Measurements from ENCODE around the gene DENND10.

DENND10 gene

GRCh38 chr10:119078422-119079179, 25.3 kb upstream of the DENND10 start:
- H4K20me1 ChIP-seq (ENCODE audit: insufficient read depth, low read length), result peaks cover 62% of the 10 kb centered on the region
- H3K4me1 ChIP-seq (ENCODE audit: low read length), result peaks cover 17% of the 10 kb centered on the region
- H3K4me3 ChIP-seq (ENCODE audit: low read length), result peak overlapping the region; percentile 92
- peaks cover 4% of the 10 kb centered on the region for H3K36me3 ChIP-seq (replicated peaks; ENCODE audit: insufficient read depth, low read length)
- no peak for TF ChIP-seq CTCF (IDR thresholded peaks at IDR 0.05; ENCODE audit: low read length)
- TF ChIP-seq EZH2 (optimal IDR thresholded peaks at IDR 0.05; ENCODE audit: low read depth, low read length), result no peak
- no peak for TF ChIP-seq EZH2phosphoT487 (IDR thresholded peaks at IDR 0.05; ENCODE audit: low read length)
- H3K9ac ChIP-seq (ENCODE audit: low read length), result peak overlapping the region; percentile 98
- no peak overlapping the region for H2AFZ ChIP-seq (ENCODE audit: low read length)
- no peaks in the 10 kb centered on the region for H3K9me3 ChIP-seq (replicated peaks; ENCODE audit: insufficient read depth, low read length)
- H3F3A ChIP-seq (ENCODE audit: insufficient read depth, low read length), result peaks cover 8% of the 10 kb centered on the region; the same call in 1 of the 2 replicates
- no peaks in the 10 kb centered on the region for H3K27me3 ChIP-seq (replicated peaks; ENCODE audit: insufficient read depth, low read length)
- no peaks in the 10 kb centered on the region for H3K9me2 ChIP-seq (replicated peaks; ENCODE audit: insufficient read depth, low read length)
- peaks cover 70% of the 10 kb centered on the region for H3K79me2 ChIP-seq (ENCODE audit: low read length)
- peak overlapping the region; percentile 86 for H3K4me2 ChIP-seq (ENCODE audit: low read depth, low read length)
- no peak overlapping the region; the same call in 1 of the 2 replicates for H3K27ac ChIP-seq (ENCODE audit: low read length)
- DNase-seq, result no peak

- Histone ChIP-seq H2AFZ (ENCODE audit: low read length) (peak overlapping the region; percentile 43; the same call in 1 of the 2 replicates), H3F3A (ENCODE audit: insufficient read depth, low read length) (peaks cover 8% of the 10 kb centered on the region; the same call in 1 of the 2 replicates), H3K4me1 (ENCODE audit: low read length) (peaks cover 17% of the 10 kb centered on the region), H3K9ac (ENCODE audit: low read length) (peak overlapping the region; percentile 98), H3K27me3 (replicated peaks; ENCODE audit: insufficient read depth, low read length) (no peaks in the 10 kb centered on the region), H3K79me2 (ENCODE audit: low read length) (peaks cover 58% of the 10 kb centered on the region), H4K20me1 (ENCODE audit: insufficient read depth, low read length) (peaks cover 50% of the 10 kb centered on the region), H3K9me3 (replicated peaks; ENCODE audit: insufficient read depth, low read length) (no peaks in the 10 kb centered on the region), H3K27ac (ENCODE audit: low read length) (peak overlapping the region; percentile 90), H3K36me3 (replicated peaks; ENCODE audit: insufficient read depth, low read length) (no peaks in the 10 kb centered on the region; the same call in none of the 2 replicates), H3K4me3 (ENCODE audit: low read length) (peak overlapping the region; percentile 92), H3K9me2 (replicated peaks; ENCODE audit: insufficient read depth, low read length) (no peaks in the 10 kb centered on the region), H3K4me2 (ENCODE audit: low read depth, low read length) (peak overlapping the region; percentile 86)
- TF ChIP-seq EZH2 (optimal IDR thresholded peaks at IDR 0.05; ENCODE audit: low read depth, low read length) (no peak), EZH2phosphoT487 (IDR thresholded peaks at IDR 0.05; ENCODE audit: low read length) (no peak), CTCF (IDR thresholded peaks at IDR 0.05; ENCODE audit: low read length) (no peak)
- peak; percentile 58 for DNase-seq
These were observed 24.1 kb upstream of the DENND10 start for GRCh38 chr10:119079599-119080520.

- Histone ChIP-seq H4K20me1 (ENCODE audit: insufficient read depth, low read length) (peaks cover 42% of the 10 kb centered on the region), H3K4me2 (ENCODE audit: low read depth, low read length) (peak within 1 kb of the TSS; percentile 95), H3F3A (ENCODE audit: insufficient read depth, low read length) (peaks cover 8% of the 10 kb centered on the region; the same call in 1 of the 2 replicates), H3K9ac (ENCODE audit: low read length) (peak within 1 kb of the TSS; percentile 98), H3K4me3 (ENCODE audit: low read length) (peak within 1 kb of the TSS; percentile 92), H3K79me2 (ENCODE audit: low read length) (peaks cover 50% of the 10 kb centered on the region), H3K9me3 (replicated peaks; ENCODE audit: insufficient read depth, low read length) (no peaks in the 10 kb centered on the region), H3K9me2 (replicated peaks; ENCODE audit: insufficient read depth, low read length) (no peaks in the 10 kb centered on the region), H3K36me3 (replicated peaks; ENCODE audit: insufficient read depth, low read length) (no peaks in the 10 kb centered on the region; the same call in none of the 2 replicates), H3K27me3 (replicated peaks; ENCODE audit: insufficient read depth, low read length) (no peaks in the 10 kb centered on the region), H2AFZ (ENCODE audit: low read length) (peak within 1 kb of the TSS; percentile 77), H3K4me1 (ENCODE audit: low read length) (peaks cover 17% of the 10 kb centered on the region), H3K27ac (ENCODE audit: low read length) (peak within 1 kb of the TSS; percentile 90)
- DNase-seq, result peak; percentile 95
- TF ChIP-seq EZH2 (optimal IDR thresholded peaks at IDR 0.05; ENCODE audit: low read depth, low read length), result no peak
- no peak for TF ChIP-seq EZH2phosphoT487 (IDR thresholded peaks at IDR 0.05; ENCODE audit: low read length)
- TF ChIP-seq CTCF (IDR thresholded peaks at IDR 0.05; ENCODE audit: low read length), result no peak
These were observed 23.2 kb upstream of the DENND10 start, which contains the start of gene EIF3A for GRCh38 chr10:119080521-119081259. EIF3A (minus strand) TSS chr10:119080817; CDS start chr10:119080676, 141 bp downstream.
